Right lung (tissue), 5 donors: ENCODE results near the gene NR2C2. TPM values are rescaled to one million over a fixed set of nuclear protein-coding genes. Genes with fewer than 3 reads are reported as not detected.
"Not testable (repeated sequence)": the region's sequence is repeated elsewhere in the genome, so short reads cannot be mapped to it uniquely, and the experiment has no call there.

ENCODE experiments used
- DNase-seq, 2 donors: peaks; one replicate each; pipeline ENCODE4 v3.0.0-alpha.2; 2013
- polyA plus RNA-seq, 5 donors: library from polyadenylated mRNA; unstranded; fragments of 120-200 nt; gene quantifications; one replicate each; pipeline versions ENCODE4 v1.2.1 to v1.2.3, GENCODE V29; 2013; ENCODE audit warnings: inconsistent platforms in 1 of 5, low replicate concordance in 1 of 5; ENCODE audit not compliant: insufficient read length in 5 of 5, insufficient read depth in 1 of 5

The NR2C2 gene
- polyA plus RNA-seq, 5 donors: 43.0 to 62.0 (median 55.4) TPM

DNA sequence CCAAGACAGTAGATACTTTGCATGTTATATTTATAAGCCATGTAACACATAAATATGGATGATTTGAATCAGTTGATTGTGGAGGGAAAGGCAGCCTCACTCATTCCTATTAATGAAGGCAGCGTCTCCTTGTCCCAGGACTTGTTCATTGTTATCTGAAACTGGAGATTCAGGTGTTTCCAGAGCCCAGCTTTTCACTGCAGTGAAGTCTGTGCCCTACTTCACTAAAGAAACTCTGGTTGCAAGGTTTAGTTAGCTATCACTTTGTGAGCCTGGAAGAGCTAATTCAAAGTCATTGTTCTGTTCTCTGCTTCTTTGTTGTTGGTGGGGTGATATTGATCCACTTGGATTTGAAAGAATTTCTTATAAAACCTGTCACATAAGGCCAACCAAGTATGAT is 9.8 kb downstream of the NR2C2 start:
- no peak for DNase-seq

DNA sequence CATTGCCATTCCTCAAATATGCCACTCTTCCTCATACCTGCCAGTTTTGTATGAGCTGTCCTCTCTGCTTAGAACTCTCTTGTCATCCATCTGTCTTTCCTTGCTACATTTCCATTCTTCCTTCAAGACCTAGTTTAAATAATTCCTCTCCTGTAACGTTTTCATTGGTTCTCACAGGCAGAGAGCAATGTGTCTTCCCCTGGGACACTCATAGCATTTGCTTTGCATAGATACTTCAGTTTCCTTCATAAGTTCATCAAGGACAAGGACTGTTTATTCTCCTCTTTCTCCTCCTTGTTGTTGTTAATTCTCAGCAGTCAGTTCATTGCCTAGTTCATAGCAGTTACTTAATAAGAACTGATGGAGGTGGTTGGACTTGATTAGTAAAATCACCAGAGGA is 10.5 kb downstream of the NR2C2 start:
- no peak for DNase-seq

DNA sequence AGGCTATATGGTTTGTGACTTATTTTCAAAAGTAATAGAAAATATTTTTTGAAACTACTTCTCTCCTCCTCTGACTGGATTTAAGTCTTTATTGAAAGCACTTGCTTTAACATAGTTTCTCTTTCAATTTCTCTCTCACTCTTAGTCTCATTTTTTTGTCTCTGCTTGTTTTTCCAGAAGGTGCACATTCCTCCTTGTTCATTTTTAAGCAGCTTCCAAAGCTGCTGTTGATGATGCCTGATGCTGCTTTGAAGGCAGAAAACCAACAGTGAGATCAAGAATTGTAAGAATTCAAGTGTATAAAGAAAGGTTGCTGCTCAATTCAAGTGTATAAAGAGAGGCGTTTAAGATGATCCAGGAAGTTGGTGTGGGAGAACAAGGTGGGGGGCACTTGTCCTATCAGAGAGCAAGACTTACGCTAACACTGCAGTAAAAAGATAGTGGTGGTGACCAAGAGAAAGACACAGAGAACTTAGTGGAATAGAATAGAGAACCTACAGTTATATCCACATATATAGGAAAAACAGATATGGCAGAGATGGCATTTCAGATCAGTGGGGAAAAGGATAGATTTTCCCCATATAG is 12.1 kb downstream of the NR2C2 start:
- DNase-seq: no peak

DNA sequence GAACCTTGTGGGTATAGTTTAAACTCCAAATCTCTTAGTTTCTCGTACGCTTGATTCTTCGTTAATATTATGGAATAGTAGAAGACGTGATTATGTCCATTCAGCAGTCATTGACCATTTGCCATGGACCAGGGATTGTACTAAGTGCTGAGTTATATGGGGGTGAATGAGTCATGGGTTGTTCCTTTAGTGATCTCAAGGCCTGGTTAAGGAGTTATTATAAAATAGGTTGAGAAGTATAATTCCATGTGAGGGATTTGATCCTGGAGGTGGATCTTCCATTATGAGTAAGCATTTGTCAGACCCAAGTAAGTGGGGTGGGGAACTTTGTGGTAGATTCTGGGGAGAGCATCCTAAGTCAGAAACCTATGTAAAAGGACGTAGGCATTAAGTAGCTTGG is 15.4 kb downstream of the NR2C2 start:
- DNase-seq: no peak

DNA sequence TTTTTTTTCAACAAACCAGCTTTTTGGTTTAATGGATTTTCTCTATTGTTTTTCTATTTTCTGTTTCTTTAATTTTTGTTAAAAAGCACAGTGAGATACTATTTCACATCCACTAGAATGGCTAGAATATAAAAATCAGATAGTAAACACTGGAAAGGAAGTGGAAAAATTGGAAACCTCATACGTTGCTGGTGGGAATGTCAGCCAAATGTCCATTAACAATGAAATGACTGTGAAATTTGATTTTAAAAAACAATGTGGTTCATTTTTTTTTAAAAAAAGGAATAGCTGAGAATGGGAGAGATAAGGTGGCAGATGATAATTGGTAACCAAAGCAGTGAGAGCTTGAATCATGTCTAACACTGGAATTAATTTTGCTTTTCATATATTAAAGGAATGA is 19.9 kb downstream of the NR2C2 start:
- no peak for DNase-seq

DNA sequence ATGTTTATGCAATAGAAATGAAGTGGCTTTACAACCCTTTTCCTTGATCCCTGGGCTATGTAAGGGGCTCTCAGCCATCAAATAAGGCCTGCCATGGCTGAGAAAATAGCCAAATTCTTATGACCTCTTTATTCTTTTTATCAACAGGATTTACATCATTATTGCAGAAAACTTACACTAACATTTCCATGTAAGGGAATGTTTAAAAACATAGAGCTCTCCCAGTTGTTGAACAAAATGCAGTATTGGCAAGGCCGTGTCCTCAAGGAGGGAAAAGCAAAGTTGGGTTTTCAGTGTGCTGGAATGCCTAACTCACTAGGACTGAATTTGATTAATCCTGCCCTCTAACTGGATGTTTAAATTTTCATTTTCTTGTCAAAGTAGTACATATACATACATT is 22.3 kb downstream of the NR2C2 start:
- no peak for DNase-seq

DNA sequence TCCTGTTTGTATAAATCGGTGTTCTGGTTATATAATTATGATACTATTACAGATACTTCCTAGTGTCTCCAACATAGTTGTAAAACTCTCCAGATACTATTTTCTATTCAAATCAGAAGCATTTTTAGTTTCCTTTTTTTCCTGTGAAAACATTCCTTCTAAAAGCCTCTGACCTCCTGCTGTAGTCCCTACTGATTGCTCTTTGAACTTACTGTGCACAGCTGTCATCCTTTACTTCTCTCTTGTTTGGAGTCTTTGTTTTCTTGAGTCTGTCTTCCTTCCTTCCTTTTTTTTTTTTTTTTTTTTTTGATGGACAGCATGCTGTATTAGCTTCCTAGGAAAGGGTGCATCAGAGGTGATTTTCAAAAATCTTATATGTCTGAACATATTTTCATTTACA is 28.9 kb downstream of the NR2C2 start:
- no peak for DNase-seq

DNA sequence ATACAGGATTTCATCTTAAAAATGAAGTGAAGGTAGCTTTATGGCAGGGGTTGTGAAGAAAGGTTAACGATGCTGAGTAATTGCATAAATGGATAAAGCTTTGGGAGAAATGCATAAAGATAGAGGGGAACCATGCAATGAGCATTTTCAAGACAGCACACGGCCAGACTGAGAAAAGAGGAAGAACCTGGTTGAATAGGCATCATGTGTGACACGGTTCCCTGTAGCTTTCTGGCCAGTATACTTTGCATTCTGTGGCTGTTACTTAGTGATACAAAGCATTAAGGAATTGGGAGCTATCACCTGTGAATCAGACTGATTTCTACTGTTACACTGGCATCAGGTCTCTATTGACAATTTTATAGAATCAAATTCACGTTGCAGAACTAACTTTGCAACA is 33.3 kb downstream of the NR2C2 start:
- DNase-seq: no peak

DNA sequence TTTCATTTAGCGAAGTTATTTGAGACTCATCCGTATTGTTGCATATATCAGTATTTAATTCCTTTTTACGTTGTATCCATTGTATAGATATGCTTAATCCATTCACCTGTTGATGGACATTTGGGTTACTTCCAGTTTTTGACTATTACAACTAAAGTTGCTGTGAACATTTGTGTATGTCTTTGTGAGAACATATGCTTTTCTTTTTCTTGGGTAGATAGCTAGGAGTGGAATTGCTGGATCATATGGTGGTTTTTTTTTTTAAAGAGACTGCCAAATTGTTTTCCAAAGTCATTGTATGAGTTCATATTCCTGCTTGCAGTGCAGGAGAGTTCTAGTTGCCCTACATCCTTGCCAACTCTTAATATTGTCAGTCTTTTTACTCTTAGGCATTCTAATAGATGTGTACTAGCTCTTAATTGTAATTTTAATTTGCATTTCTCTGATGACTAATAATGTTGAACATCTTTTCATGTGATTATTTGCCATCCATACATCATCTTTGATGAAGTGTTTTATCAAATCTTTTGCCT is 37.3 kb downstream of the NR2C2 start:
- DNase-seq: no peak

DNA sequence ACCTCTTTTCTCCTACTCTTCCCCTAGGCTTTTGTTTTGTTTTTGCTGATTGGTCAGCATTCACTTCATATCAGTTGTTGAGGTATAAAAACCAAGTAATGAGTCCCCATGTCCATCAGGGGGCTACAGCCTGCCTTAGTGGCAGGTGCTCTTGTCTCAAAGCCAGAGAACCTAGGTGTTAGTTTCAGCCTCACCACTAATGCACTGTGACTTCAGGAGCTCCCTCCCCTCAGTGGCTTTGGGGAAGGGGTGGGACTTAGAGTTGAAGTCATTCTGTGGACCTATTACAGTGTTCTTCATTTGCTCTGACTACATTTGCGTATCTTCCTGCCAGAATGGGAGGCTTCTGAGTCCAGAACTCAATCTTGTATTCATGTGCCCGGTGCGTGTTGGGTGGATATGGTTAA is 41.6 kb downstream of the NR2C2 start:
- no peak for DNase-seq

DNA sequence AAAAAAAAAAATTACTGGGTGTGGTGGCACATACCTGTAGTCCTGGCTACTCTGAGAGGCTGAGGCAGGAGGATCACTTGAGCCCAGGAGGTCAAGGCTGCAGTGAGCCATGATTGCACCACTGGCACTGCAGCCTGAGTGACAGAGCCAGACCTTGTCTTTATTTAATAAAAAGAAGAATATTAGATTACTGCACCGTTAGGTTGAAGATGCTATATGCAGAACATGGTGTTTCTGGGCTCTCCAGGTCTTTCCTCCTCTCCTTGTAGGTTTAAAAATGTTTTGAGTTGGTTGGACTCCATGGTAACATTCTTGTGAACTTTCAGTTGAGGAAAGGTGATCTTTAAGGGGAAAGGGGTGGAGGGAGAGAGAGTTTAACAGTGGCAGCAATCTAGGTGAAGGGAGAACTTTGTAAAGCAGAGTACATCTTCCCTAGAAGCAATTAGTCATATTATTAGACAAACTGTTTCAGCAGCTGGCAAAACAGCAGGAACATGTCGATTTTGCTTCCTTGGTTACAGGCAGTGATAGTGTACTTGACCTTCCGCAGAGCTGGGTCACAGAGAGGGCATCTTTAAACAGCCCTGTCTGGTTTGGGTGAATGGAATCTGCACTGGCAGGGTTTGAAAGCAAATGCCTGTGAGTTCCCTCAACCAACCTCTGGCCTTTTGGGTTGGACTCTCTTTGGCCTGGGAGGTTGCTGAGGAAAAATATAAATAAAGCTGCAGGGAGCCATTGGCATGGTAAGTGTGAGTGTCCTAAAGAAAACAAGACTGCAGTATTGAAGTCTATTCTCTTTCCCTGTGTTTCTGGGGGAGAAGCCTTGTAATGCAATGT is 42.8 kb downstream of the NR2C2 start:
- peak; percentile 23 to 32 for DNase-seq

DNA sequence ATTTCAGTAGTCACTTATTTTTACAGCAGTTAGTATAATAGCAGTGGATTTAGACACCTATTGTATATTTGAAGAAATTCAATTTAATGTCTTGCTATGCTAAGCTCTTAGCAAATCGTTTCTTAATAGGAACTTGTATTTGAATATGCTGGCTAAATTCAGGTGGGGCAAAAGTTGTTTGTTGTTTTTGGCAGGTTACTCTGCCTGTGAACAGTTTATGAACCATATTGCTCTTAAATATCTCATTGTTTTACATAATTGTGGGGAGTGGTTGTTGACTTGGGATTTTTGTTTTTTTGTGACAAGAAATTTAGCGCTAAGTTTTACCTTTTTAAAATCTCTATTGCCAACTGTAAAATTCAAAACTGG is 43.4 kb downstream of the NR2C2 start:
- DNase-seq: no peak

DNA sequence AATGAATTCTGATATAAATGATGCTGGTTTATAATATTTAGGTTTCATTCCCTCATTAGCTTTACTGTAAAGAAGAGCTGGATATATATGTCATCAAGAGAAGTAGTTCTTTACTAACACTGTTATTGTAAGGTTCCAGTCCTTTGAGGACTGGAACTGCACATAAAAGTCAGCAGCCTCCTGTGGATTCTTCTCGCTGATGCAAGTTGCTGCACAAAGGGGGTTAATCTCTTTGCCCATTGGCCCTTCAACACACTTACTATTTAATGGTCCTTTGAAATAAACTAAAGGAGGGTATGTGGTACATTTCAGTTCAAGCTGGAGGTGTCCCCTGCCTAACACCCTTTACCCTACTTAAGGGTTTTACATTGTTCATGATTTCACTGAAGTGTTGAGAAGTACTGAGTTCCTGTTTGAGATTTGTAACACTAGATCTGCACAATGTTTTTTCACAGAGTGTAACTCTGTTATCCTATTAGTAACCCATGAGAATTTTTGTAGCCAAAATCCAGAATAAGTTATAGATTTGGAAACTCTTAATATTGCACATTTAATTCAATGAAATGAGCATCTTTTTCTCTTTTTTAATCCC is 43.9 kb downstream of the NR2C2 start:
- DNase-seq: no peak

DNA sequence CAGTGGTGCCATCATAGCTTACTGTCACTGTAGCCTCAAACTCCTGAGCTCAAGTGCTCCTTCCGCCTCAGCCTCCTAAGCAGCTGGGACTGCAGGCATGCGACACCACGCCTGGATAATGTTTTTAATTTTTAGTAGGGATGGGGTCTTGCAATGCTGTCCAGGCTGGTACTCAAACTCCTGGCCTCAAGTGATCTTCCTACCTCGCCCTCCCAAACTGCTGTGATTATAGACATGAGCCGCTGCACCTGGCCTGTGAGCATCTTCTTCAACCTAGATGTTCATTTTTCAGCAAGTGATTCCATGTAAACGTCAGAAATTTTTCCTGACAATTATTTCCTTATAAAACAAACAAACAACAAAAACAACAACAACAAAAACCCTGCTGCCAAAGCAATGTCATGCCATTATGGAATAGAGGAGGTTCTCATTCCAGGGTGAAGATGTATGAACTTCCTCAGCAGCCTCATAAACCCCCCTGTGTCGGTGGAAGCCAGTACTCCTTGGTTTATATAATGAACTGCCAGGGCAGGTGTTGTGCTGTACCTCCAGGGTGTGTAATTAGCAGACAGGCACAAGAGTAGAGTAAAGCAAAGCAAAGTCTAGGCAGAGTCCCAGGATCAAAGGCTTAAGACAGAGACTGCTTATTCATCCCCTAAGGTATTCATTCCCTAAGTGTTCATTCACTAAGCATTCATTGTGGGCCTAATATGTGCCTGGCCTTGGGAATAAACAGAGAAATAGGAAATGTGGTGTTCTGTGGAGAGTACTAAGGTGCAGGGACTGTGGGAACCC is 44.6 kb downstream of the NR2C2 start:
- no peak for DNase-seq

DNA sequence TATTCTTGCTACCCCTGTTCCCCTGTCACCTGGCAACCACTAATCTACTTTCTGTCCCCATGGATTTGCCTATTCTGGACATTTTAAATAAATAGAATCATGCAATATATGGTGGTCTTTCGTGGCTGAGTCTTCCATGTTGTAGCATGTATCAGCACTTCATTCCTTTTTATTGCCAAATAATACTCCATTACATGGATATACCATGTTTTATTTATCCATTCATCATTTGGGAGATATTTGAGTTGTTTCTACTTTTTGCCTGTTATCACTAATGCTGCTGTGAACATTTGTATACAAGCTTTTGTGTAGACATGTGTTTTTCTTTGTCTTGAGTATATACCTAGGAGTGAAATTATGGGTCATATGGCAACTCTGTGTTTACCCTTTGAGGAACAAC is 50.6 kb downstream of the NR2C2 start:
- DNase-seq: no peak

DNA sequence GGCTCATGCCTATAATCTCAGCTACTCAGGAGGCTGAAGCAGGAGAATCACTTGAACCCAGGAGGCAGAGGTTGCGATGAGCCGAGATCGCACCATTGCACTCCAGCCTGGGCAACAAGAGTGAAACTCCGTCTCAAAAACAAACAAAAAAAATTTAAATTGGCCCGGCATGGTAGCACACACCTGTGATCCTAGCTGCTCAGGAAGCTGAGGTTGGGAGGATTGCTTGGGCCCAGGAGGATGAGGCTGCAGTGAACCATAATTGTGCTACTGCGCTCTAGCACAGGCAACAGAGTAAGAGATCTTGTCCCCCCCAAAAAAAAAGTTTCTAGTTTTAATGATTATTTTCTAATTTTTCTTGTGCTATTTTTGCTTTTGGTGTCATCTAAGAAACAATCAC is 51.8 kb downstream of the NR2C2 start:
- not testable (repeated sequence) for DNase-seq

DNA sequence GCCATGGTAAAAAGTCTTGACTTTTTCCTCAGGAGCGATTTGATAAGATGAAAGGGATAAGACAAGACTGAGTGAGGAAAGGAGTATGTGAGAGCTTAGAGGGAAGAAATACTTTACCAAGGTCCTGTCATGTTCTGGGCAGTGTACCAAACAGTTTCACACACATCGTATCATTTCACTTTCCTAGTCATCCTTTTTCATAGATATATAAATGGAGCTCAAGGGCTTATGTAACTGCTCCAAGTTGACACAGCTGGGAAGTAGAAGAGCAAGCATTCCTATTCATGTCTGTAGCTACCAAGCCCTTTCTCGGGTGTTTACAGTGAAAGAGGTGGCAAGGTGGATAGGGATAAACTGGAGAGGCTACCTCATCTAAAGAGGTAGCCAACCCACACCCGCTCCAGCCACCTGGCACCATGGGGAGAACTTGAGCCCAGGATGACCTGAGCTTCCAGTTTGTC is 60.3 kb downstream of the NR2C2 start:
- DNase-seq: peak in 1 of 2 donors; percentile 2

DNA sequence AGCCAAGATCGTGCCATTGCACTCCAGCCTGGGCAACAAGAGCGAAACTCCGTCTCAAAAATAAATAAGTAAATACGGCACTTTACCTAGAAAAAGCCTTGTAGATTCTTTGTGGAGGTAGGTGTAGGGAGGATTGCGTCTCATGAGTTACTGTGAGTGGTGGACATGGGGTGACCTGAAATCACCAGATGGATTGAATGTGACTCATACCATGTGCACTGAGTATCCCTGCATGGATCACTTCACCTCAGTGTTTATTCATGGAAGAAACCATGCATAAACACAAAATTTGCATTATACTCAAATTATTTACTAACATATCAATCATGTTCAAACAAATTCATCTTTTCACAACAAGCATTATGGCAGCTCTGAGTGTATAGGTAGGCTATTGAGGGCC is 61.8 kb downstream of the NR2C2 start:
- no peak for DNase-seq

DNA sequence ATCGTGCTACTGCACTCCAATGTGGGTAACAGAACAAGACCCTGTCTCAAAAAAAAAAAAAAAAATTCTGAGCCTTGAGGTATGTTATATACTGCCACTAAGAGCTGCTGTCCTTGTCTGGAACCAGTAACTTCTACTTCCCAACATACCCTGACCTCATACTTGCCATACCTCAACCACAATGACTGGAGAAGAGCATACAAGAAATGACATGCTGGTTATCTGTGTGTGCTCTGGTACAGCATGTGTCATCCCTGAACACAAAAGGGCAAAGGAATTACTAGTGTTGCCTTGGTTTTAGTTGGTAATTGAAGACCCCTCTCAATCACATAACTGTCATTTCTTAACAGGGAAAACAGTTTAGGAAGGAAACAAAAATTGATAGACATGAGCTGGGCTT is 63.3 kb downstream of the NR2C2 start:
- DNase-seq: no peak

DNA sequence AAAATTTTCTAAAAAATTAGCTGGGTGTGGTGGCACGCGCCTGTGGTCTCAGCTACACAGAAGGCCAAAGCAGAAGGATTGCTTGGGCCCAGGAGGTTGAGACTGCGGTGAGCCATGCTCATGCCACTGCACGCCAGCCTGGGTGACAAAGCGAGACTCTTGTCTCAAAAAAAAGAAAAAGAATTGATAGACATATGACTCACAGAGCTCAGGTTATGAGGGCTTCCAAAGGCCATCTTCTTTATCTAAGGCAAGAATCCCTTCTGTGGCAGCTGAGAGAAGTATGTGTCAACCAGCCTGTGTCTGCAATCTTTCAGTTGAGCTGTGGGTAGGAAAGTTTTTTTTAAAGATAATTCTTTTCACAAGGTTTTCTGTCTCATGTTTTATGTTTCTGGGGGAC is 63.8 kb downstream of the NR2C2 start:
- no peak for DNase-seq

DNA sequence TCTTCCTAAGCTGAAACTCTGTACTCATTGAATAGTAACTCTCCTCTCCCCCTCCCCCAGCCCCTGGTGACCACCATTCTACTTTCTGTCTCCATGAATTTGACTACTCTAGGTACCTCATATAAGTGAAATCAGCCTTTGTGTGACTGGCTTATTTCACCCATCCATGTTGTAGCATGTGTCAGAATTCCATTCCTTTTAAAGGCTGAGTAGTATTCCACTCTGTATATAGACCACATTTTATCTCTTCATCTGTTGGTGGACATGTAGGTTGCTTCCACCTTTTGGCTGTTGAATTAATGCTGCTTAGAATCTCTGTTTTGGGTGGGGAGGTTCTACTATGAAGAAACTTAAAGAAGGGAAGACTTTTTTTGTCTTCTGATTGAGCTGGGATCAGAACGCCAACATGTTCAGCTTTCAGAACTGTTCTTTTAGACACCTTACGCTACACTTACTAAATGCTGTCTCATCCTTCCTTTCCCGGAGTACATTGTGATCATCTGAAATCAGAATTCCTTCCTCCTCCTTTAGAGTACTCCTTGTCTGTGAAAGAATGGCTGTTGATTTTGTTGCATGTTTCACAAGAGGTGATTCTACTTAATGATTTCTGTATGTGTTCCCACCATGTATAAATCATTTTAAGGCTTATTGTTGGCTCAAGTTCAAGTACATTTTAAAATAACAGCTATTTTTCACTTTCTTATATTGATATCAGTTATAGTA is 67.4 kb downstream of the NR2C2 start:
- no peak for DNase-seq

DNA sequence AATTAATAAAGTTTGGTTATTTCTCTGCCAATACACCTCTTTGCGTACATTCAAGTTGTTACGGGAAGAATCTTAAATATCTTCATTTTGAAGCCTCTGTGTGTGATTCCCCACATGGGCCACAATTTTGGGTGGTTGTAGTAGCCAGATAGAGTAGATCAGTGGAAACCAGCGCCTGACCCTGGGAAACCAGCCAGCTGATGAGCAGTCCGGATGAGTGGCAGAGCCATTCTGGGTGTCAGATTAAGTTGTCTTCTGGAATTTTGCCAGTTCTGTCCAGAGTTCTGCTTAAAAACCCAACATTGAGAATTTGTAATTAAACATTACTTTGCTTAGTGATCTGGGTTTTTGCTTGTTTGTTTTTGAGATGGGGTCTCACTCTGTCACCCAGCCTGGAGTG is 68.1 kb downstream of the NR2C2 start:
- no peak for DNase-seq
